Inflammatory macrophage treated with lipopolysaccharide for 1 hour (primary cell): ENCODE data around the gene TFAP2E.
"Not testable (repeated sequence)": the region's sequence is repeated elsewhere in the genome, so short reads cannot be mapped to it uniquely, and the experiment has no call there.

ENCODE experiments used
- DNase-seq, 2 donors: peaks; one replicate each; pipeline ENCODE4 v3.0.0-alpha.2; 2020 to 2022

The TFAP2E gene

GRCh38 chr1:35574655-35575415 lies 1.7 kb downstream of the TFAP2E start:
- DNase-seq: peak in 1 of 2 donors; percentile 57

DNA sequence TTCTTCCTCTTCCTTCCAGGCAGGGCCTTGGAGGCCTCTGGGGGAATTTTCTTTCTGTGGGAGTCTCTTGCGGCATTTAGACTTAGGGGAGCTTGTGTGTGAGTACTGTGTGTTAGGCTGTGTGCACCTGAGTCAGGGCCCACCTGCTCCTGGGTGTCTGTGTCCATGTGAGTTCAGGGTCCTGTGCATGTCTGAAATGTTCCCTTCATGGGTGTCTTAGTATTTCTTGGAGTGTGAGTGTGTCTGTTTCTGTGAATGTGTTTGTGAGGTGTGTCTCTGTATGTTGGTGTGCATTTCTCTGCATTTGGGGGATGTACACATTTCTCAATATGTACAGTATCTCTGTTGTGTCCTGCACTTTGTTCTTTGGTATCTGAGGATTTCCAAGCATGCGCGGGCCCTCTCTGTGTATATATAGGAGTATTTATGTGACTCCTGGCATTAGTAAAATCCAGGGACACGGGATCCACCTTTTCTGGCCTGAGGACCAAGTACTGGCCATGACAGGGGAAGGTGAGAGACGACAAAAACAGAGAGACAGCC lies 2.4 kb downstream of the TFAP2E start:
- DNase-seq: peak in 1 of 2 donors; percentile 80

- DNase-seq: no peak
Observed at GRCh38 chr1:35576061-35576765, 3.1 kb downstream of the TFAP2E start.

DNA sequence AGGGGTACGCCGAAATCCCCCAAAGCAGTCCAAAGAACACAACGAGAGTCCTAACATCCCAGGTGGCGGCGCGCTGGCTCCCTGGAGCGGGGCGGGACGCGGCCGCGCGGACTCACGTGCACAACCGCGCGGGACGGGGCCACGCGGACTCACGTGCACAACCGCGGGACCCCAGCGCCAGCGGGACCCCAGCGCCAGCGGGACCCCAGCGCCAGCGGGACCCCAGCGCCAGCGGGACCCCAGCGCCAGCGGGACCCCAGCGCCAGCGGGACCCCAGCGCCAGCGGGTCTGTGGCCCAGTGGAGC lies 3.6 kb downstream of the TFAP2E start:
- DNase-seq: not testable (repeated sequence)

DNA sequence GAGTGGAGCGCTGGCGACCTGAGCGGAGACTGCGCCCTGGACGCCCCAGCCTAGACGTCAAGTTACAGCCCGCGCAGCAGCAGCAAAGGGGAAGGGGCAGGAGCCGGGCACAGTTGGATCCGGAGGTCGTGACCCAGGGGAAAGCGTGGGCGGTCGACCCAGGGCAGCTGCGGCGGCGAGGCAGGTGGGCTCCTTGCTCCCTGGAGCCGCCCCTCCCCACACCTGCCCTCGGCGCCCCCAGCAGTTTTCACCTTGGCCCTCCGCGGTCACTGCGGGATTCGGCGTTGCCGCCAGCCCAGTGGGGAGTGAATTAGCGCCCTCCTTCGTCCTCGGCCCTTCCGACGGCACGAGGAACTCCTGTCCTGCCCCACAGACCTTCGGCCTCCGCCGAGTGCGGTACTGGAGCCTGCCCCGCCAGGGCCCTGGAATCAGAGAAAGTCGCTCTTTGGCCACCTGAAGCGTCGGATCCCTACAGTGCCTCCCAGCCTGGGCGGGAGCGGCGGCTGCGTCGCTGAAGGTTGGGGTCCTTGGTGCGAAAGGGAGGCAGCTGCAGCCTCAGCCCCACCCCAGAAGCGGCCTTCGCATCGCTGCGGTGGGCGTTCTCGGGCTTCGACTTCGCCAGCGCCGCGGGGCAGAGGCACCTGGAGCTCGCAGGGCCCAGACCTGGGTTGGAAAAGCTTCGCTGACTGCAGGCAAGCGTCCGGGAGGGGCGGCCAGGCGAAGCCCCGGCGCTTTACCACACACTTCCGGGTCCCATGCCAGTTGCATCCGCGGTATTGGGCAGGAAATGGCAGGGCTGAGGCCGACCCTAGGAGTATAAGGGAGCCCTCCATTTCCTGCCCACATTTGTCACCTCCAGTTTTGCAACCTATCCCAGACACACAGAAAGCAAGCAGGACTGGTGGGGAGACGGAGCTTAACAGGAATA lies 4.2 kb downstream of the TFAP2E start:
- DNase-seq: no peak

DNA sequence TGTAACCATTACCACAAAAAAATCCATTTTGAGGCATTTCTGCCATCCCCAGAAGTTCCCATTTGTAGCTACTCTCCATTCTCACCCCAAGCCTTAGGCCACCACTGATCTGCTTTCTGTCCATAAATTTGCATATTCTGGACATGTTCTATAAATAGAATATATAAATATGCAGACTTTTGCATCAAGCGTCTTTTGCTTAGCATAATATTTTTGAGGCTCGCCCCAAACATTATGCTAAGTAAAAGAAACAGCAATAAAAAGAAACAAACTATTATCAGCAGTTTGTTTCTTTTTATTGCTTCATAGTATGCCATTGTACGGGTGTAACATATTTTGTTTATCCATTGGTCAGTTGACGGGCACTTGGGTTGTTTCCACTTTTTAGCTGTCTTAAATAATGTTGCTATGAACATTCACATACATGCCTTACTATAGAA lies 7.9 kb downstream of the TFAP2E start:
- peak in 1 of 2 donors; percentile 27 for DNase-seq

GRCh38 chr1:35581621-35582020 lies 8.5 kb downstream of the TFAP2E start:
- not testable (repeated sequence) for DNase-seq

DNA sequence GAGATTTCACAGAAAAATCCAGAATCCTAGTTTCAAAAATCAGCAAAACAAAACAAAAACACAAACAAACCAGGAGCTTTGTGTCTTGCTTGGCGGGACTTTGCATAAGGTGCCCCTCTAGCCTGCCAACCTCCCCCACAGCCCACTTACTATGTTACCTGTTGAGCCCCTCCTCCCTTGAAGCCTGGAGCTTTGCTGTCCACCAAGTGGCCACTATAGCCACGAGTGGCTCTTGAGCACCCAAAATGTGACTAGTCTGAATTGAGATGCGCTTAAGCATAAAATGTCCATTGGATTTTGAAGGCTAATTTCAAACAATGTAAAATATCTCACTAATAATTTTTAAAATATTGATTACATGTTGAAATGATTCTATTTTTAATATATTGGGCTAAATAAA lies 12.2 kb downstream of the TFAP2E start:
- no peak for DNase-seq

DNA sequence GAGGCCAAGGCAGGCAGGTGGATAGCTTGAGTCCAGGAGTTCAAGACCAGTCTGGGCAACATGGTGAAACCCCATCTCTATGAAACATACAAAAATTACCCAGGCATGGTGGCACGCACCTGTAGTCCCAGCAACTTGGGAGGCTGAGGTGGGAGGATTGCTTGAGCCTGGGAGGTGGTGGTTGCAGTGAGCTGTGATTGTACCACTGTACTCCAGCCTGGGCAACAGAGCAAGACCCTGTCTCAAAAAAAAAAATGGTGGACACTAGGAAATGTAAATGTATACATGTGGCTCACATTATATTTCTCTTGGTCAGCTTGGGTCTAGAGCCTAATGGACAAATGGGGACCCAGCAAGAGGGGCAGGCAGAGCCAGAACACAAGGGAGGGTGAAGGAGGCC lies 12.7 kb downstream of the TFAP2E start:
- not testable (repeated sequence) for DNase-seq

DNA sequence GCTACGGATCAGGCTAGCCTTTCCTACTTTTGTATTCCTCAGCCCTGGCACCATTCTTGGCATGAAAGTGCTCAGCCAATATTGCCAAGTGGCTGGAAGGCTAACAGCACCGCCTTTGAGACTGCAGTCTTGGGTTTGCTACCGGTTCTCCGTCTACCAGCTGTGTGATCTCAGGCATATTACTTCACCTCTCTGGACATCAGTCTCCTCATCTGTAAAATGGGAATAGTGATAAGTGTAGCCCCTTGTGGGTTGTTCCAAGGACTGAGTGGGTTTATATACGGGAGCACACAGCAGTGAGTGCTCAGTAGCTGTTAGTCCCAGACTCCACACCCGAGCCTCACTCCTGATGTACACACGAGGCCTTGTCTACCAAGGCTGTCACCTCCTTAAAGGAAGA lies 13.7 kb downstream of the TFAP2E start:
- DNase-seq: no peak

DNA sequence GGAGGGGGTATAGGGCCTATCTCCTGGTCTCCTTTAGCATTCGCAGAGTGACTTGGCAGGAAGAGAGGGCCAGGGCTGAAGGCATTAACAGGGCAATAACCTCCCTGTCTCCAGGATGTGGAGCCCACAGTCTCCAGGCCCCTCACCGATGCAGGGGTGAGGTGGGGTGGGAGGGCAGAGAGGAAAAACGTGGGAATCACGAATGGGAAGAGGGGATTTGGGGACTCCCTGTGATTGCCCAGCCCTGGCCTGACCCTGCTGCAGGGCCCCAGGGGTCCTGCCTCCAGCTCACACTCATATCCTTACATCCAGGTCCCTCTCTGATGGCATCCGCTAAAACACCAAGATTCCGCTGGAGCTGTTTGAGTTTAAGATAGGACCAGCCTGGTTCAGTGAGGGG lies 14.6 kb downstream of the TFAP2E start:
- DNase-seq: no peak

DNA sequence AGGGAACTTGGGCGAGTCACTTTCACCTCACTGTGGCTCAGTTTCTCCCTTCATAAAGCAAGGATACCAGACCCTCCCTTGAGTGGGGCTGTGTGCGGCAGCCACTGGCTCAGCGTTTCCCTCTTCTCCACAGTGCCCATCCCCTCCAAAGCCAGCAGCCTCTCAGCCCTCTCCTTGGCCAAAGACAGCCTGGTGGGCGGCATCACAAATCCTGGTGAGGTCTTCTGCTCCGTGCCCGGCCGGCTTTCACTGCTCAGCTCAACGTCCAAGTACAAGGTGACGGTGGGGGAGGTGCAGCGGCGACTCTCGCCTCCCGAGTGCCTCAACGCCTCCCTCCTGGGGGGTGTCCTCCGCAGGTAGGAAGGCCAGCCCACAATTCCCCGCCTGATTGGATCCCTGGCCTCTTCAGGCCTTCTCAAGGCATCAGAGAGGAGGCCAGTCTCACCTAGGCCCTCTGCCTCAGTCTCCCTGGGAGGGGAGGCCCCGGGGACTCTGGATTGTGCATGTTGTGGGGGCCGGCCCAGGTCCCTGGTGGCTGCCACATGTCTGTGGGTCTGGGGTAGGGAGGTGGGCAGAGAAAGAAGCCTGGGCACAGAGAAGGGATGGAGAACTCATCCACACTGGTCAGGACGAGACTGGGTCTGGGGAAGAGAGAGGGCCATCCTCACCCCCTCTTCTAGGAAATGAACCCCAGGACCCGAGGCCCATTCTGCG lies 15.2 kb downstream of the TFAP2E start:
- no peak for DNase-seq

GRCh38 chr1:35589516-35590427 lies 16.7 kb downstream of the TFAP2E start:
- DNase-seq: no peak

DNA sequence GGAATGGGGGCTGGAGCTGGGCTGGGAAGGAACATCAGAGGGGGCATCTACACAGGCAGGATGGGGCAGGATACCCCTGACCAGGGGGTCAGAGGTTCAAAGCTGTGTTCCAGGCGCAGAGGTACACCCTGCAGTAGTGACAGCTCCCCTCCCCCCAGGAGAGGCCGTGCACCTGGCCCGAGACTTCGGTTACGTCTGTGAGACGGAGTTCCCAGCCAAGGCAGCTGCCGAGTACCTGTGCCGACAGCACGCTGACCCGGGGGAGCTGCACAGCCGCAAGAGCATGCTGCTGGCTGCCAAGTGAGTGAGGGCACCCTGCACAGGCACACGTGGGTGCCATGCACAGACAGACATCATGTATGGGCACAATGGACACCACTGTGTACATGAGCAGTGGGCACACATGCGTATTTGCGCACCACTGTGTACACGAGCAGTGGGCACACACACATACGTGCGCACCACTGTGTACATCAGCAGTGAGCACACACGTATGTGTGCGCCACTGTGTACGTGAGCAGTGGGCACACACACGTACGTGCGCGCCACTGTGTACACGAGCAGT lies 17.4 kb downstream of the TFAP2E start:
- no peak for DNase-seq

DNA sequence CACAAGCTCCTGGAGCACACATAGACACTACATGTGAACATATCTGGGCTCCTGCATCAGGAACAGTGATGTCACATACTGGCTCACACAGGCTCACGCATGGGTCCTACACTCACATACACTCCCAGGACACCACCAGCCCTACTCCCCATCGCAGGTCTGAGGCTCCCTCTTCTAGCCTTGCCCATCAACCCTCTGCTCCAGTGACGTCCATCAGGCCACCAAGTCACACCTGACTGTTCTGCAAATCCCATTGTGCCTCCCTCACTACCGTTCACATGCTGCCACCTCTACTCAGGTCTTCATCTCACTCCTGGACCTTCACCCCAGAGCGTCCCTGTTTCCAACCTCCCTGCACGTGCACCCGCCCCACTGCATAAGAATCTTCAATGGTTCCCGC lies 18.1 kb downstream of the TFAP2E start:
- DNase-seq: no peak

DNA sequence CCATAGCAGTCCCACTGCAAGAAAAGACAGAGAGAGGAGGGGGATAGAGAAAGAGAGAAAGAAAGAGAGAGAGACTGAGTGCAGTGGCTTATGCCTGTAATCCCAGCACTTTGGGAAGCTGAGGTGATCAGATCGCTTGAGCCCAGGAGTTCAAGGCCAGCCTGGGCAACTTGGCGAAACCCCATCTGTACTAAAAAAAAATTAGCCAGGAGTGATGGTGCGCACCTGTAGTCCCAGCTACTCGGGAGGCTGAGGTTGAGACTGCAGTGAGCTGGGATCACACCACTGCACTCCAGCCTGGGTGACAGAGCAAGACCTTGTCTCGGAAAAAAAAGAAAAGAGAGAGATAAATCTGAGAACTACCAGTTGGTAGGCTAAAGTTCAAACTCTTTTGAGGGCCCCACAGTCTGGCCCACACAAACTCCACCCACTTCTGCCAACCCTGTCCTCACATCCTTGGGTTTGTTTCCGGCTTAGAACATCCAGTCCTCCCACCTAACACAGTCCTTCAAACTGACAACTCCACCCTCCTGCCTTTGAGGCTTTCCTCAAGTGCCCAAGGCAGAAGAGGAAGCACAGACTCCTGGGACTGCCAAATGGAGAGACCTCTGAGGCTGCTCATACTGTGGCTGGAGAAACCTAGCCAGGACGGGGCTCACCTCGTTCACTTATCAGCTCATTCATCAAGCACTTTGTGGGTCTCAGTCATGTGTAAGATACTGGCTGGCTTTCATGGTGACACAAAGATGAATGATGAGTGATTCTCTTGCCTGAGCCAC lies 20.1 kb downstream of the TFAP2E start:
- peak; percentile 56 to 78 for DNase-seq

- DNase-seq: no peak
Observed at GRCh38 chr1:35594005-35594760, 21.1 kb downstream of the TFAP2E start.

DNA sequence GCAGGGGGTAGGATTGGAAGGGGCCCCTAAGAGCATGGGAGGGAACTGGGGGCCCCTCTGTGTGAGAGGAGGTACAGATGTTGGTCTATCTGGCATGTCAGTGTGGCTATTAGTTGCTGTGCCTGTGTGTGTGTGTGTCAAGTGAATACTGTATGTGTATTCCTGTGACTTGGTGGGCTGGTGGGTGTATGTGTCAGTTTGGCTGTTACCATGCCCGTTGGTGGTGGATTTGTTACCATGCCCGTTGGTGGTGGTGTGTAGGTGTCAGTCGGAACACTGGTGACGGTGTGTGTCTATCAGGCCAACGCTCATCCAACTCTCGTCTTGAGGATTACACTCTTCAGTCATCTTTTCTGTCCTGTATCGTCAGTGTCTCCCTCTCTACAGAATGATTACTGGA lies 22.6 kb downstream of the TFAP2E start:
- DNase-seq: no peak

DNA sequence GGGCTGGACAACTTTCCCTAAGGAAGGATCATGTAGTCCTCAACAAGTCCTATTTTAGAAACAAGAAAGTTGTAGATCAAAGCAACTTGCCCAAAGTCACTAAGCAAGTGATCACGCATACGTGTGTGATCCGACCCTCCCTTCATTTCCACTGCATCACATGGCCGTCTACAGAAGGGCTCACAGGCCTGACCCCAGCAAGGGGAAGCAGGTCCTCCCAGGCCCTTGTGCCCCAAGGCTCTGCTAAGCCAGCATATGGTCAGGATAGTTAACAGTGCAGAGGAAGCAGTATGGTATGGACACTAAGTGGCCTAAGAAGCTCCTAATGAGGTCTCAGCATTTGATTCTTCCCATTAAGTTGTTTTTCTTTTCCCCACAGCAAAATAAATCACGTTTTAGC lies 24.8 kb downstream of the TFAP2E start:
- no peak for DNase-seq
